ENCODE measurements around the gene PPCS.
"Not testable (repeated sequence)": the region's sequence is repeated elsewhere in the genome, so short reads cannot be mapped to it uniquely, and the experiment has no call there.

Gene PPCS

DNA sequence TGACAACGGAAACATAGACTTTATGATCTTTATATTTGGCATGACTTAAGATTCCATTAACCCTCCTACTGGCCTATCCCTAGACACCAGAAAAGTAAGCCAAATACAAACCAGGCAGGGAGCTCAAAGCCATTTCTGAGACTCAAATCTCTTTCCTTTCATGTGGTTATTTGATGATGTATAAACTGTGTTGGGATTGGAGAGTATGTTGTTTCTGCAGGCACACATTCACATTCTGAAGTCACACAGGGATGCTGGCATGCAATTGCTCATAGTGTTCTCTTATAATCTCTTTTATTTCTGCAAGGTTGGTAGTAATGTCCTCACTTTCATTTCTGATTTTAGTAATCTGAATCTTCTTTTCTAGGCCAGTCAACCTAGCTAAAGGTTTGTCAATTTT, 6.3 kb upstream of the PPCS start:
- DNase-seq: no peak

DNA sequence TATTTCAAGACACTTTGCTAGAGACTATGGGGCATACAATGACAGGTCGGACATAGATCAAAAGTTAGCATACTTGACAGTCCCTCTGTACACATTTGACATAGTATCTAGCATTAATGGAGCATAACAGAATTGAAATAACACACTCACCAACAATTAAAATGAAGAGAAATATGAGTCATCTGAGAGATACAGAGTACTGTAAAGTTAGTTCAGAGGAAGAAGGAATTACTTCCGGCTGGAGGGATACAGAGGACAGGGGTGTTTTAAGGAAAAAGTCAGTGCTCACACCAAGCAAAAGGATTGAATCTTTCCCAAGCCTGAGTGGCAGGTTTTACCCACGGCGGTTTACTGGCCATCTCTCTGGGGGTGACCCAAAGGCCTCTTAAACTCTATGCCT, 3.0 kb upstream of the PPCS start:
- no peak for DNase-seq

- DNase-seq: no peak
Measured at GRCh38 chr1:42454403-42454802, 1.9 kb upstream of the PPCS start.

- peak in 25 of 56 donors; percentile 5 to 68 (median 52) for DNase-seq
Measured at GRCh38 chr1:42456754-42457089, 379 bp downstream of the PPCS start.

DNA sequence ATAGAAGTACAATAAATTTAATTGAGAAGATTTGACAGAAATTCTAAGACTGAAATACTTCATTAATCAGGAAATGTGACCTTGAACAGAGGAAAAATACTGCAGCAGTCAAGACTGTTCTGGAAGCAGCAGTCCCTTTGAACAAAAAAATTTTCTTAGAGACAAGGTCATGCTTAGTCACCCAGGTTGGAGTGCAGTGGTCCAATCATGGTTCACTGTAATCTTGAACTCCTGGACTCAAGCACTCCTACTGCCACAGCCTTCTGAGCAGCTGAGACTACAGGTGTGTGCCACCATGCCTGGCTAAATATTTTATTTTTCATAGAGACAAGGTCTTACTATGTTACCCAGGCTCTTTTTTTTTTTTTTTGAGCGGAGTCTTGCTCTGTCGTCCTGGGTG, 4.9 kb downstream of the PPCS start:
- no peak for DNase-seq

- DNase-seq: peak; percentile 25 to 98 (median 89)
Measured at GRCh38 chr1:42462828-42463763, 6.8 kb downstream of the PPCS start, which contains the start of gene CCDC30. Gene CCDC30, plus strand, starts transcription at chr1:42463286. Its CDS starts 17,266 bp downstream, at chr1:42480552.

DNA sequence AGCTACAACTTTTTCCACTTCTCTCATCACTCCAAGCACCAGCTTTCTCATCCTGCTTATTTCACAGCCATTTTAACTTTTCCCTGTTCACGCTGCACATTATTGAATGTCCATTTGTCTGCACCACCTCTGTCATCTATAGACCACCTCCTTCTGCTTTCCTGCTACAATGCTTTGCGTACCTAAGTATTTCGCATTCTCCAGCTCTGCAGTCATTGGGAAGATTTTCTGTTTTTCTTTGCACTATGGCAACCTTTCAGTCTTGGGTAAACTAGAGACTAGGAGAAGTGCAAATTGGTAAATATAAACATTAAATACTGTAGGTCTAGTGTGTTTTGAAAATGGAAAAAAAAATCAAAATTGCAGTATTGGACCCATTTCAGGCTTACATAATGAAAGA, 7.6 kb downstream of the PPCS start:
- no peak for DNase-seq

DNA sequence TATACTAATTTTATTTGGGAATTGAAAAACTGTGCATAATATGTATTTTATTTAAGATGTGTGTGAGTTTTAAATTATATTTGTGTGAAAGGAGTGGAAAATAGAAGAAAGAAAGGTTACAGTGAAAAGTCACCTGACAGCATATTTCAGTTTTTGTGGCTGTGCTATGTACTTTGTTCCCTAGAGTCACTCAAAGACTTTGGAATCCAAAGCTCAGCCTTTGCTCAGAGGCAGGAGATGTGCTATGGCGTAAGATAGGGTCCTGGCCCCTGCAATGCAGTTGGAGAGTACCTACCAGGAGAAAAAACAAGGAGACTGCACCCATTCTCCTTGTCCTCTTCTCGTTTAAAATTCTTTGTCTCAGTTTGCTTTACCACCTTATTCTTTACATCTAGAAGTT, 9.7 kb downstream of the PPCS start:
- DNase-seq: no peak

- DNase-seq: no peak
Measured at GRCh38 chr1:42469727-42470126, 13.4 kb downstream of the PPCS start.

DNA sequence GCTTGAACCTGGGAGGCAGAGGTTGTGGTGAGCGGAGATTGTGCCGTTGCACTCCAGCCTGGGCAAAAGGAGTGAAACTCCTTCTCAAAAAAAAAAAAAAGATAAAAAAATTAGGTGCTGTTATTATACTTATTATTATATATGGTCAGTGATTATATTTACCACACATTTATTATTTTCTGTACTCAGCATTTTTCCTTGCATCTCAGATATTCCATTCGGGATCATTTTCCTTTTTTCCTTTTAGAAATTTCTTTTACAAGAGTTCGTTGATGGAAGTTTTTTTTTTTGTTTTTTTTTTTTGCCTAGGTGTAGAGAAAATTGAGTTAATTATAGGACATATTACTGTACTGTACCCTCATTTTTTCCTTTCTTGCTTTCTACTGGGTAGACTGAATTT, 20.3 kb downstream of the PPCS start:
- no peak for DNase-seq

GRCh38 chr1:42477354-42477753, 21.0 kb downstream of the PPCS start:
- DNase-seq: not testable (repeated sequence)

- no peak for DNase-seq
Measured at GRCh38 chr1:42477775-42478174, 21.4 kb downstream of the PPCS start.

DNA sequence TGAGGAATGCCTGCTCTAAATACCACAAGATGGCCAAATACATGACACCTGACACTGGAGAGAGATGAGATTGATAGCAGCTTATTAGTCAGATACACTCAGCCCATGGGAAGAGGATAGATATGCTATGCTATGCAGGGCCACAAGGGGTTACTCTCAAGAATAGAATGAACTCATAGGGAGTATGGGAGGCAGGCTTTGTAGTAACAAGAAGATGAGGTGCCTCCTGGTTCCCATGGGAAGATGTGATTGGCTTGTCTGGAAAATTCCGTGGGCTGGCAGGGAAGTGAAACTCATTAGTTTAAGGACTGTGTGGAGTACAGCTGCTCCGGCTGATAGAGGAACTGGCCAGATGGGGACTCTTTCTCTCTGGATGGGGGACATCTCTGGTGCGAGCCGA, 23.3 kb downstream of the PPCS start:
- no peak for DNase-seq

DNA sequence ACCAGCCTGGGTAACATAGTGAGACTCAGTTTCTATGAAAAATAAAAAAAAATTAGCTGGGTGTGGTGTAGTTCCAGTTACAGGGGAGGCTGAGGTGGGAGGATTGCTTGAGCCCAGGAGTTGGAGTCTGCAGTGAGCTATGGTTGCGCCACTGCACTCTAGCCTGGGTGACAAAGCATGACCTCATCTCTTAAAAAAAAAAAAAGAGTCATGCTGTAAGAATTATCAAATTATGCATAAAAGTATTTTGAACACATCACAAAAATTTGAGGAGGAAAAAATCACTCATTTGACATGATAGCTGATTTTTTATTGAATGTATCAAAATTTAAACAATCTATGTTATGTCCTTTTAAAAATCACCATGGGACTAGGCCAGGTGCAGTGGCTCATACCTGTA, 24.6 kb downstream of the PPCS start:
- DNase-seq: no peak

GRCh38 chr1:42482635-42483153, 26.4 kb downstream of the PPCS start:
- DNase-seq: no peak

GRCh38 chr1:42484382-42484781, 28.0 kb downstream of the PPCS start:
- DNase-seq: no peak

DNA sequence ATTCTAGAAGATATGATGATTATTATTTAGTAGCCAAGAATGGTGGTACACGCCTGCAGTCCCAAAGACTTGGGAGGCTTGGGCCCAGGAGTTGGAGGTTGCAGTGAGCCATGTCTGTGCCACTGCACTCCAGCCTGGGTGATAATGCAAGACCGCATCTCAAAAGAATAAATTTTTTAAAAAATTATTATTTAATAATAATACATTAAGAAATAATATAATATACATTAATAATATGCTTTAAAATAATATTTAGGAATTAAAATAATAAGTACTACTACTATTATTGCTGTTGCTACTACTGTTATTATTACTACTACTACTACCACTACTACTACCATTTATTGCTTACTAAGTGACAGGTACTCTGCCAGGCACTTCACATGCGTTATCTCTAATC, 33.9 kb downstream of the PPCS start:
- DNase-seq: no peak

- not testable (repeated sequence) for DNase-seq
Measured at GRCh38 chr1:42502031-42502430, 45.7 kb downstream of the PPCS start.

- DNase-seq: no peak
Measured at GRCh38 chr1:42504535-42505128, 48.3 kb downstream of the PPCS start.

DNA sequence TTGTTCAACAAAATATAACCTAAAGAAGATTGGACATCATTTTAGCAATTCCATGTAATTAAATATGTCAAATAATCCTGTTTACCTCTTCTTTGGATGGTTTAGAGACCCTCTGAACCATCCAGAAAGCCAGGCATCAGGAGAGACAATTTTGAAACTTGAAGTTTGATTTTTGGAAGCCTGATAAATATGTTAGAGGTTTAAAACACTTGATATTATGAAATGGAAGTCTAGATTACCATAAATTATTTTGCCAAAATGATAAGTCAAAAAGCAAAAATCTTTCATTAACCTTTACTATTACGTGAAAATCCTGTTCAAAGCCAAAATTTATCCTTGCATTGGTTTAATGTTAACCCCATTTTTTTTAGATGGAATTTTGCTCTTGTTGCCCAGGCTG, 50.2 kb downstream of the PPCS start:
- no peak for DNase-seq
